HS-5 (cell line): ENCODE results near the gene CASTOR1.
"Not testable (repeated sequence)": the region's sequence is repeated elsewhere in the genome, so short reads cannot be mapped to it uniquely, and the experiment has no call there.

Experiments used
- DNase-seq: peaks from one replicate; pipeline ENCODE4 v3.0.0-alpha.2; 2012; ENCODE audit warnings: low read depth

CASTOR1 gene

DNA sequence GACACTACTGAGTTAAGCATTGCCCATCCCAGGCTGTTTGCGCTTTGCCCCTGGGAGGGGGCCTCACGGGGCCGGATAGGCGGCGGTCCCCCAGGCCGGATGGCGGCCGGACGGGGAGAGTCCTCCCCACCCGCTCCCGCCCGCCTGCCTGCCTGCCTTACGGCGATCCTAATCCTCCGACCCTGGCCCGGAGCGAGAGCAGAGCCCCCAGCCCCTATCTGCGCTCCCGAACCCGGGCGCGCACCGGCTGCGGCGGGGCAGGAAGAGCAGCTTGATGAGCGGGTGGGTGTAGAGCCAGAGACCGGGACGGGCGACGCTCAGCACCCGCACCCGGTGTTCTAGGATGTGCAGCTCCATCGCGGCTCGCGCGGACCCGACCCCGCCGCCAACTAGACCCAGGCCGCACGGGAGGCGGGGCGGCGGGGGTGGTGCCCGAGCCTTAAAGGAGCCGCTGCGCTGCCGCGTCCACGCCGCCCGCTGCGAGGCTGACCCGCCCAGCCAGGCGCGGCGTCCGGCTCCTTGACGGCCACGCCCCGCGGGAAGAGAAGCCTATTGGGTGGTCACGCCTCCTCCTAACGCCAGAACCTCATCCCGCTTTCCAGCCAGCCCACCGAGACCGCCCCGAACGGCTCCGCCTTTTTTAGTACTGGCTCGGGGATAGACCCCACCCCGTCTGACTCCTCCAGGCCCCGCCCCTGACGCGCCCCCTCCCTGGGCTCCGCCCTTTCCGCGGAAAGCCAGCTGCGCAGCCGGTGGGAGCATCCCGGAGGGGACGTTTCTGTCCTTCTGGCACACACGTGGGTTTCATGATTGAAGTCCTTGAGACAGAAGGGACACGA, at the start of gene CASTOR1:
Gene CASTOR1, minus strand, starts transcription at position 365 of the 839 bp plus-strand sequence. Its CDS starts 8 bp downstream, at position 357.
- DNase-seq: peak; percentile 88

DNA sequence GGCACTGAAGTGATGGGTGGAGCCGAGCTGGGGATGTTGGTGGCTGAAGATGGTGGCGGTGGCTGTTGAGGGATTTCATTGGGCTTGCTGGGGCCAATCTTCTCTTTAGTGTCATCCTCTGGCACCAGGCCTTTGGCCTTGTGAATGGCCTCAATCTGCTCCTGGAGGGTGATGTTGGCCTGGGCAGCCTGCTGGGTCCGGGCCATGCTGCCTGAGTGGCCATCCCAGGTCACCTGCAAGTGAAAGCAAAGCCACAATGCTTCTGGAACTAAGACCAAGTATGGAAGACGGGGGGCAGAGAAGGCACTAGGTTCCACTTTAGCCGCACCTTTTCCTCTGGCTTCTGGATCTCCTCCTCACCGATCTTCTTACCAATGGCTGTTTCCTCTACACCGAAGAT, 49.5 kb upstream of the CASTOR1 start:
- DNase-seq: no peak

DNA sequence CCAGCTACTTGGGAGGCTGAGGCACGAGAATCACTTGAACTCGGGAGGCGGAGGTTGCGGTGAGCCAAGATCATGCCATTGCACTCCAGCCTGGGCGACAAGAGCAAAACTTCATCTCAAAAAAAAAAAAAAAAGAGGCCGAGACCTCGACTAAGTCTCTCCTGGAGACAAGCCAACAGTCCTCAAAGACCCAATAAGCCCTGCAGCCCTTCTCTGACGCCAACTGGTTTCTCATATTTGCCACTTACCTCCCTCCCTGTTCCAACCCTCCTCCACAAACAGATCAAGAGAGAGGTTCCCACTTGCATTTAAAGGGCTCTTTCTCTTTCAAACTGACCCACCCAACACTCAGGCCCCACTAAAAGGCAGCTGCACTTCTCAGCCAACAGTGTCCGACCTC, 49.0 kb upstream of the CASTOR1 start:
- not testable (repeated sequence) for DNase-seq

DNA sequence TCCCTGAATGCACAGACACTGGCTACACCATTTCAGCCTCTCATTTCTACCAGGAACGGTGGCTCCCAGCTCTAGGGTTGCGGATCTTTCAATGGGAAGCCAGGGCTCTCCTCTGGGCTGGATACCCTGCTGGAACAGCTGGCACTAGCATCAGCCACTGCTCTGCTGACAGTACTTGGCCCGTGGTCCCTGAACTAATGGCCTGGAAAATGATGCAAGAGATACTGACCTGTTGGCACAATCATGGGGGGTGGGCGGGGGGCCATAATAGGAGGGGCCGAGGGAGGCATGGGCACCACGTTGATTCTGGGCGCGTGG, 48.1 kb upstream of the CASTOR1 start:
- no peak for DNase-seq

DNA sequence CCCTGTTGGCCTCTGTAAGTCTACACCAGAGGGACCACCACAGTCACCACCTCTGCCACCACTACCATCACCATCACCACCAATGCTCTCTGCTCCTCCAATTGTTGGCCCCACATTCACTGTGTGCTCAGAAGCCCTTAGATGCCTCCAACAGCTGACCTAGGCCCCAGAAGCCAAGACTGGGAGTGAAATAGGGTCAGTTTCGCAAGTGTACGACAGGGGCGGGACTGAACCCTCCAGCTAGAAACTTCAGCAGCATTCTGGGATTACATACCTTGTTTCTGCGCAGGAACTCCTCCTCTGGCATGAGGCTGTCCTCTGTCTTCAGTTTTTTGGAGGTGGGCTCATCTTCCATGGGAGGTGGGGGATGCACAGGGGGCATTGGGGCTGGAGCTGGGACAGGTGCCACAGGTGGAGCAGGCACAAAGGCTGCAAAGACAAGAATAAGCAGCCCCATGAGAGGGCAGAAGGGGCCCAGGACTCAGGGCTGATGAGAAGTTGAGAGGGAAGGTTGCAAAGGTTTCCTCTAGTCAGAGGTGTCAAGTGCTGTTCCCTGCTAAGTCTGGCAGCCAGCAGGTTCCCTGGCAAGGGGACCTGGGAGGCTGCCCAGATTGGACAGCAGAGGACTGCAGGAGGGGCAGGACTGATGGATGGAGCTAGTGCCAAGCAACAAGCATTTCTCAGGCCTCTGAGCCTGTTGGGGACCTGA, 47.6 kb upstream of the CASTOR1 start:
- DNase-seq: no peak

DNA sequence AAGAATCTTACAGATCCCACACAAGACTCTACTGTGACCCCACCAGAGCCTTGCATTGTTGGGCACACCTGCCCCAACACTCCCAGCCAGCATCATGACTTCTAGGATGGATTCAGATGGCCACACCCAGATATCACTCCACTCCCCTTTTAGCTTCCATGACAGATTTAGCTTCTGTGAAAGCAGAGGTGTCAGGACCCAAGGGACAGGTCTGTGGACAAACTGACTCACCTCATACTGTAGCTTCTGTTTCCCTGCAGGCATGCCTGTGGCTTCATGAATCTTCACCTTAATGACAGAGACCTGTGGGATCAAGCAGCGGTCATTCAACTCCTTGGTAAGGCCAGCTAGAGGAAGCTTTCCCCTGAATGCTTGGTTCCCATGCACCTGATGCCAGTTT, 45.9 kb upstream of the CASTOR1 start:
- no peak for DNase-seq

DNA sequence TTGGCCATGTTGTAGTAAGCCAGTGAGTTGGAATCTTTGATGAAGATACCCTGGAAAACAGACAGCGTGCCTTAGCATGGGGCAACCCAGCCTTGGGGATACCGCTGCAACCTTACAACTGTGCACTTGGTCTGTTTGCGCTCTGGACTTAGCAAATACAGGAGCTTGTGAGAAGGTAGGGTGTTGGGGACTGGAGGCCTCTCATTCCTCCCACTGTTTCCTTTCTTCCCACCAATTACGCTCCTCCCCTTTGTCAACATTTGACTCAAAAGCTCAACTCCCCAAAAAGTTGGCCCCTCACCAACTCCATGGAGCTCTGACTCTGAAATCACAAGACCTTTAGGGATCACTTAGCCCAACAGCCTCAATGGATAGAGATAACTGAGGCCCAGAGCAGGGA, 45.3 kb upstream of the CASTOR1 start:
- no peak for DNase-seq

DNA sequence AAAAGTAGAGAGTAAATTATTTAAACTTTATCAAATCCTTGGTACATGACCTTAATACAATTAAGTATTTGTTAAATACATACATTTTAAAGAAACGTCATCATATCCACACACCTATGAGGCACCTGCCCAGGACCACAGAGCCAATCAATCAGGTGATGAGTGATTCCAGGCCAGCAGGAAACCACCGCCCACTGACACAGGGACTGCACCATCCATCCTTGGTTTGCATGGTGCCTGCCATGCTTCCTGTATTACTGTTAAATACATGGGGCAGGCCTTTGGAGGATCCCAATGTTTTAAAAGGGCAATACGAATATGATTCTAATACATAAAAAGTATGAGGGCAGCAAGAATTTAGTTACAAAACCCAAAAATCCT, 44.4 kb upstream of the CASTOR1 start:
- DNase-seq: no peak

DNA sequence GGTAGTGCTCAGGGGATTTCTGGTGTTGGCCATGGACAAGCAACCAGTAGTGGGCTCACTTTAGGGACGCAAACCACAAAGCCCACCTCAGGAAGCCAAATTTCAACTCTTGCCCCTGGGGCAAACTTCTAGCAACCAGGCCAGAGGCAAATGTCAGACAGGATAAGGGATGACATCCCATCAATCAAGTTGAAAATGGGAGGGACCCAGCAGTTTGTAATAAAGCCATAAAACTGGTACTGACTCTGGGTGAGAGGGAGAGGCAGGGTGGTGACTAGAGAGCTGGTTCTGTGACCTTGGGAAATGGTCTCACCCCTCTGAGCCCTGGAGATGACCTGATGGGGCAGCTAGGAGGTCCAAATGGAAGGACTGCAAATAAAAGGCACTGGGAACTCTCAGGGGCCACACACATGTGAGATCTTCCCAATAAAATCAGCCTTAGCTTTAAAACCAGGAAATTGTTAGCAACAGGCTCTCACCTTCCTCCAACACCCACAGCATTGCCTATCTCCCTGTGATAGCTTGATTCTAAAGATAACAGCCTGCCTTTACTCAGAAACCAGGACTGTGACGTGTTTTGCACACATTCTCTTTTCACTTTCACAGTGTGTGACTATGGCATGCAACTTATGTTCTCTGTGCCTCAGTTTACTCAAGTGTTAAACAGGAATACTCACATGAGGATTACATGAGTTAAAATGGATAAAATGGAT, 43.8 kb upstream of the CASTOR1 start:
- no peak for DNase-seq

DNA sequence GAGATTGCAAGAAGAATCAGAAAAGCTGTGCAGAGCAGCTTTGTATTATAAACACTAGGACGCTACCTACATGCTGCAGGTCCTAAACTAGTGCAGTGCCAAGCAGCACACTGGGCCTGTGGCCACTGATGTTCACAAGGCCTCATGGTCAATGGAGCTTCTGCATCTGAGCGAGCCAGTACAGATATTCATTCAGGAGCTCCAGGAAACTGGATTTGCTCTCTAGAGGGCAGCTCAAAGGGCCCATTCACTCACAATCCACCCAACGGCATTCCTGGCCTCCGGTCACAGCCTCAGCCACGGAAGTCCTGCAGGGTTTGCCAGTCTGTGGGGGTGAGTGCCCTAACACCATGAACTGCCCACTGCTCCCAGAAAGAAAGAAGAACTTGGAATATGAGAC, 43.2 kb upstream of the CASTOR1 start:
- no peak for DNase-seq

DNA sequence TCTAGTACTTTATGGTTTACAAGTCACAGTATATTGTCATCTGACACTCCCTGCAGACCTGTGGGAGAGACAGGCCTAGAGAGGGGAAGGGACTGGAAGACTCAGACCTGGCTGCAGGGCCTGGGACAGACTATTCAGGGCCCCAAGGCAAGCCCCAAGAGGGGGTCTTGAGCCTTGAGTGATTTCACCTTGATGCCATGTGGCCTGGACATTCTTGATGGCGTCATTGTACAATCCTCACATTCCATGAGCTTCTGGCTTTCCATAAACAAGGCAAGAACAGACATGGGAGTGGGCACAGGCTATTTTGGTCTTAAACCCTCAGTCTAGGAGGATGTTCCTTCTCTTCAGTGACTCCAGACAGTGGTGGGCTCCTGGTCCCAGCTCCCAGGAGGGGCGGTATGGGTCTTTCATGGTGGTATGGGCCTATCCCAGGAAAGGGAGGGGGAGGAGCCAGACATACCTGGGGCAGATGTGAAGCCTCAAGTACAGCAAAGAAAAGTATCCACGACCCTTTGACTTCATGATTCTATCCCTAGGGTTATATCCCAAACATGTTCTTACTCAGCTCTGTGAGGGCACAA, 39.3 kb upstream of the CASTOR1 start:
- no peak for DNase-seq

DNA sequence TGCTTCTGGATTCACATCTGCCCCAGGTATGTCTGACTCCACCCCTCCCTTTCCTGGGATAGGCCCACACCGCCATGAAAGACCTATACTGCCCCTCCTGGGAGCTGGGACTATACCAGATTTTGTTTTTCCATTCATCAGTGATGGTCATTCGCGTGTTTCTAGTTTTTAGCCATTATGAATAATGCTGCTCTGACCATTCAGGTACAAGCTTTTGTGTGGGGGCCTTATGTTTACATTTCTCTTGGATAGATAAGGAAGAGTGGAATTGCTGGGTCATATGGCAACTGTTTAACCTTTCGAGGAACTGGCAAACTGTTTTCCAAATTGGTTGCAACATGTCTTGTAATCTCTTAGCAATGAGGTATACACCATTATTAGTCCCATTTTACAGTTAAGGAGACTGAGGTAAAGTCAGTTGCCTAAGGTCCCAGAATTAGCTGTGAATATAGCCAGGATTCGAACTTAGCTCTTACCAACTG, 38.6 kb upstream of the CASTOR1 start:
- DNase-seq: no peak

DNA sequence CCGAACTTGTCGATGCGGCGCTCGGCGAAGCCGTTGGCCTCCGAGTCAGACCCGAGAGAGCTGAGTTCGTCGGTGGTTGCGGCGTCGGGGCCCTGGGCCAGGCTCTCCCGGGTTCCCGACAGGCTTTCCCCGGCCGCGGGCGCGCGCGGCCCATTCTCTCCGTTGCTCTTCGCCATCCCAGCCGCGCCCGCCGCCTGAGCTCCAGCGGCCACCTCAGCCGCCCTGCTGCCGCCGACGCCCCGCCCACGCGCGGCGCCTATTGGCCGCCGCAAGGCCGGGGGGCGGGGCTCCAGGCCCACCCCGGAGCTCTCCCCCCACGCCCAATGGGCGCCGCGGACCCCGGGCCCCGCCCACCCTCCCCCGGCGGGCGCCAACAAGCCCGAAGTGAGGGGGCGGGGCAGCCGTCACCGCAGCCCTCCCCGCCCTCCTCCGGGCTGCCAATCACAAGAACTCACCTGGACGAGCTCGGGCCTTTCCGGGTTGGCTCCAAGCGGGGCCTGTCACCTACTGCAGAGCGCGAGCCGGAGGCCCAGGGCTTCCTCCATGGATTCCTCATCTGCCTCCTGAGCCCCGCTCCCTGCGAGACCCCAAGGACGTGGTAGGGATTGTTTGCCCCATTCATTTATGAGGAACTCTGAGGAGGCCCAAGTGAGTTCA, 37.5 kb upstream of the CASTOR1 start, which contains the start of gene TBC1D10A:
Gene TBC1D10A, minus strand, starts transcription at position 236 of the 657 bp plus-strand sequence. Its CDS starts 60 bp downstream, at position 176.
- peak; percentile 30 for DNase-seq

DNA sequence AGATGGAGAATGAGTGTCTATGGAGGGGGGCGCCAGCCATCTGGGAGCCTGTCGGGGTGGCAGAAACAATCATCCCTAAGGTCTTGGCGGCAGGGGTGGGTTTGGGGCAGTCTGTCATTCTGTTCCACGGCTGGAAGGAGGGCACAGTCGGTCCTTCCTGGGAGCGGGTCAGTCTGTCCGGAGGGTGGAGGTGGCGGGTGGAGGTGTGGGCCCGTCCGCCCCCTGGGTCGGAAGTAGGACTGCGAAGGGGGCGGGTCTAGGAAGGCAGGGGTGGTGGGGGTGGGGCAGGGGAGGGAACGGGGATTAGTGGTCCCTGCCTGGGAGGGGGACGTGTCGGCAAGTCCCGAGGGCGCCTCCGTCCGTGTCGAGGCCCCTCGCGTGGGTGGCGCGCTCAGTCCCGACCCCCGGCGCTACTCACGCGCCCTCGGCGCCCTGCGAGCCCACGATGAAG, 37.0 kb upstream of the CASTOR1 start:
- no peak for DNase-seq

DNA sequence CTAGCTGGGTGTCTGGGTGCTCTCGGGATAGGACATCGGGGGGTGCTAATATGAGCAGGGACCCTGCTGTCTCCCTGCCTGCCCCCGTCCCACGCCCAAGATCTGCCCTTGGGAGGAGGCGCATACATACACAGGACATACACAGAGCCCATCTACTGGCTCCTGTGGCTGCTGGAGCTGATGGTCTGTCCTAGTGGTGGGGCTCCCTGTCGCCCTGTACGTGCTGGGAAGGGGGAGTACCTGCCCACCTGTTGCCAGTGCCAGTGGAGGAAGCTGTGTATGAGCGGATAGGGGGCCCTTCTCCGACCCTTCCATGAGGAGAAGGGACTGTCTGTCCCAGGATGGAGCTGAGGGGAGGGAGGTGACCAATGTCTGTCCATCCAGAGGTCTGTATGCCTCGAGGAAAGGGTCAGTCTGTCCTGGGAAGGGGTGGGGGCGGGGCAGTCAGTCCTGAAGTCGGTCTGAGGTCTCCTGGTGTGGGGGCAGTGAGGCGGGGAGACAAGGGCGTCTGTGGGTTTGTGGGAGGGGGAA, 36.5 kb upstream of the CASTOR1 start:
- DNase-seq: no peak

DNA sequence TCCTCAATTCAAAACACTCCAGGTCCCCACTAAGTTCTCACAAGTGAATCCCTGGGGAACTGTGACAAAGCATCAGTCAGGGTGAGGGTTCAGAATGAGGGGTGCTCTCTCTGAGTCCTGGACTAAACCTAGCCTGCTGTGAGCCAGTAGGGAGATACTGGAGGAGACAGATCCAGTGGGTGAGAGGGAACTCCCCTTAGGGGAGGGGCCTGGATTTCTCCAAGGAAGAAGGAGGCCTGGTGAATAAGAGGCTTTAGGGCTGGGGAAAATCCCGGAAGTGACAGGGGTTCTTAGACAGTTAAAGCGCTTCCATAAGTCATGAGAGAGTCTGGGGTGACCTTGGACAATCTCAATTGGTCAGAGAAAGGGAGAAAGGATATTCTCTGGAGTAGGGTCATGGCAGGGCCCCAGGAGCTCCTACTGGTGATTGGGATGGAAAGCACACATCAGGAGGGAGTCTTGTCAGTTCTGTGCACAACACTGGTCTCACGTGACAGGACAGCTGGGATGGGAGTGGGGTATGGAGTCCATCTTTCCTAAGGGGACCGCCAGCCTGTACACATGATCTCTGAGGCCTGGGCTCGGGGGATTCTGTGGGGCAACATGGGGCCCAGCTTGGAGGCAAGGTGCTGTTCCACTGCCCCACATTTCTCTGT, 35.9 kb upstream of the CASTOR1 start:
- DNase-seq: peak; percentile 49

DNA sequence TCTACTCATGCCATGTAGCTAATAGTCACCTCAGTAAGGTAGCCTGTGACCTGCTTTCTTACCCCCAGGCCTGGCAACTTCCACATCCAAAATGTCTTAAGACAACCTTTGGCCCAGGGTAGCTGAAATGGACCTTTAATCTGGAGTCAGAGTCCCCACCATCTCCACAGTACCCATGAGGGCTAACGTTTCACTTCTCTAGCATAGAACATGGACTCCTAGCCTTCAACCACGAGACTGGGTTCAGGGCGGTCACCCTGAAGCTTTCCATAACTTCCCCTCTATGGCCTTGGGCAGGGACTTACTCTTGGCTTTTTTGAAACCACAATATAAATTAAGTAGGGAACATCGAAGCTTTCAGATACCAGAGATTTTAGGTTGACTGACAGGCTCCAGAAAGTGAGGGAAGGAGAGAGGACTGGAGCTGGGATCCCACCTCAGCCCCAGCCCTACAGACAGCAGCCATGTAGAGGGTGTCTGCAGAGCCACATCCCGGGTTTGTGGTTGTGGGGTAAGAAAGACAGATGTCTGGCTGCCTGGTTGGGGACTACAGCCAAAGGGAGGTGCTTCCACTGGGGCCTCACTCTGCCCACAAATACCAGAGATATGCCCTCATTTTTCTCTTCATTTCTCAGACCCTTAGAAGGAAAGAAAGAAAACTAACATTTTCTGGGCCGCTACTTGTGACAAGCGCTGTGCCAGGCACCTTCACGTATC, 34.9 kb upstream of the CASTOR1 start:
- DNase-seq: no peak

DNA sequence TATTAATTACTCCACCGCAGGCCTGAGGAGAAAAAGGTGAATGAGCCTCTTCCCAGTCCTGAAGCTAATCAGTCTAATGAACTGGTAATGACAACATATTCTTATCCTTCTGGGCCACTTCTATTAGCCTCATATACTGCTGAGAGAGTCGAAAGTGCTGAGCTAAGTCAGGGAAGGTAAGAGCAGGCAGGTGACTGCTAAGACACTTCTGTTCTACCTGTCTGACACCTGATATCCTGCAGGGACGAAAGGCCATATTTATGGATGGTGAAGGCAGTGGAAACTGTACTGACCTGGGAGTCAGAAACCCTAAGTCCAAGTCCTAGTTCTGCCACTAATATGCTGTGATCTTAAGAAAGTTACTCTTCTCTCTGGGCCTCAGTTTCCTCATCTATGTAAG, 33.9 kb upstream of the CASTOR1 start:
- DNase-seq: no peak

DNA sequence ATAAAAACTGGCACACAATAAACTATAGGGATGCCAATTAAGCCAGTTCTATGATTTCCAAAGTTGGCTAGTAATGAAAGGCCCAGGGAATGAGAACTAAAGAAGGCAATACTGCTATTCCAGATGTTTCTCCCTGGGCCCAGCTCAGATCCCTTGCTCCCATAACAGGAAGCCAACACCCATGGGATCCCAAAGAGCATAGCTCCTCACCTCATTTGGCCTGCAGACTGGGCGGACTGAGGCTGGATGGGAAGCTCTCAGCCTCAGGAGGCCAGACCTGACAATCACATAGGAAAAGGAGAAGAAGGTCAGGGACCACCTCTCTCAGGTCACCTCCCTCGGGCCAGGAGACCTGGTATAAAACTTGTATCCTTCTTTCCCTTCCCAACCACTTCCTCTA, 32.2 kb upstream of the CASTOR1 start:
- no peak for DNase-seq

DNA sequence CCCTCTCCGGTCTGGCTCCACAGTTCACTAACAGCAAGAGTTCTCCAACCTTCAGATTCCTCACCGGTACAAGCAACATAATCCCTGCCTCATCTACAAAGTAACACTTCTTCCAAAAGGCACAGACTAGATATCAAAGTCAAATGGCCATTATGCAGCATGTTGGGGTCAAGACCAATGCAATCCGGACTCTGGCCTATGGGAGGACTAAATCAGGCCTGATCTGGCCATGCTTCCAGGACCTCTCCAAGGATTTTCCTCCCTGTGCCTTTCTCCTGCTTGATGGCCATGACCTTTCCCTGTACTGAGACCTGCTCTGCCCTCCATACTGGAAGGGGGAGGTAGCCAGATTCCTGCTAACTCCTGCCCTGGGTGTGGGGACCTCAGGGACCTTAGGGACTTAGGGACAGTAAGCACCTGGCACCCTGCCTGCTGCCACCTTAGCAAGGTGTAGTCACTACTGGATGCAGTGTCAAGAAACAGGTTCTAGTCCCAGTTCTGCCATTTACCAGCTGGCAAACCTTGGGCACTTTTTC, 30.8 kb upstream of the CASTOR1 start:
- no peak for DNase-seq
